Neural cell (in vitro differentiated cells): ENCODE measurements around the gene SHMT1.

Source experiments
- EP300 ChIP-seq: fragments of 450-650 bp; conservative IDR thresholded peaks from 2 replicates; pipeline ENCODE4 v1.6.1; 2014; ENCODE audit warnings: antibody characterized with exemption, mild to moderate bottlenecking, moderate library complexity; ENCODE audit not compliant: poor library complexity, severe bottlenecking
- EZH2 ChIP-seq: fragments of 200-600, 300-800 bp; shearing (Covaris generic), sonication (generic); IDR thresholded peaks from 2 replicates; pipeline ENCODE4 v1.6.1; 2014; ENCODE audit warnings: antibody characterized with exemption, low read length, borderline replicate concordance, mild to moderate bottlenecking; ENCODE audit not compliant: insufficient read depth, poor library complexity, severe bottlenecking
- MXI1 ChIP-seq: fragments of 450-650 bp; conservative IDR thresholded peaks from 2 replicates; pipeline ENCODE4 v1.6.1; 2014; ENCODE audit warnings: antibody characterized with exemption, mild to moderate bottlenecking; ENCODE audit not compliant: poor library complexity, severe bottlenecking
- POLR2AphosphoS5 ChIP-seq: IDR thresholded peaks from 2 replicates; pipeline ENCODE4 v1.6.1; 2012
- SMC3 ChIP-seq: fragments of 450-650 bp; conservative IDR thresholded peaks from 2 replicates; pipeline ENCODE4 v1.6.1; 2014; ENCODE audit warnings: antibody characterized with exemption, mild to moderate bottlenecking, moderate library complexity; ENCODE audit not compliant: poor library complexity
- TAF1 ChIP-seq: IDR thresholded peaks from 2 replicates; pipeline ENCODE4 v1.6.1; 2012; ENCODE audit warnings: low read depth
- TF ChIP-seq, protein P1 (sequence below): fragments of 450-650 bp; IDR thresholded peaks from 2 replicates; pipeline ENCODE4 v1.5.1; 2014; ENCODE audit warnings: antibody characterized with exemption, mild to moderate bottlenecking, moderate library complexity; ENCODE audit not compliant: poor library complexity, severe bottlenecking
- TF ChIP-seq, protein P2 (sequence below): IDR thresholded peaks from 2 replicates; pipeline ENCODE4 v1.6.1; 2012; ENCODE audit warnings: borderline replicate concordance

DNA sequence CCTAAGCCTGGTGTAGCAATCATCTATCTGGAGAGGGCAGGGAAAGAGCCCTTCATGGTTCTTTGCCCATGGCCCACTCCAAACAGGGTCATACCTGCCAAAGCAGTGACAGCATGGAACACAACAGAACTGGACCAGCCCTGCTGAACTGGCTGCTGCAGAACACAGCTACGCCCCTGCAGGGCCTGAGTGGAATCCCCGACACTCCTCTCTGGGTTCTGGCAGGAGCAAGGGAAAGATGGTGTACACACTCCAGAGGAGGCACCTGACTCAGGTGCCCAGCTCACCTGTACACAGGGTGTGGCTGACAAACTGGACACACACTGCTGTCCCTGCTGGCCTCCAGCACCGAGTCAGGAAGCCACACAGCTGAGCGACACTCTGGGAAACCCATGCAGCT lies 83.1 kb downstream of the SHMT1 start:
- TF ChIP-seq, protein P1, sequence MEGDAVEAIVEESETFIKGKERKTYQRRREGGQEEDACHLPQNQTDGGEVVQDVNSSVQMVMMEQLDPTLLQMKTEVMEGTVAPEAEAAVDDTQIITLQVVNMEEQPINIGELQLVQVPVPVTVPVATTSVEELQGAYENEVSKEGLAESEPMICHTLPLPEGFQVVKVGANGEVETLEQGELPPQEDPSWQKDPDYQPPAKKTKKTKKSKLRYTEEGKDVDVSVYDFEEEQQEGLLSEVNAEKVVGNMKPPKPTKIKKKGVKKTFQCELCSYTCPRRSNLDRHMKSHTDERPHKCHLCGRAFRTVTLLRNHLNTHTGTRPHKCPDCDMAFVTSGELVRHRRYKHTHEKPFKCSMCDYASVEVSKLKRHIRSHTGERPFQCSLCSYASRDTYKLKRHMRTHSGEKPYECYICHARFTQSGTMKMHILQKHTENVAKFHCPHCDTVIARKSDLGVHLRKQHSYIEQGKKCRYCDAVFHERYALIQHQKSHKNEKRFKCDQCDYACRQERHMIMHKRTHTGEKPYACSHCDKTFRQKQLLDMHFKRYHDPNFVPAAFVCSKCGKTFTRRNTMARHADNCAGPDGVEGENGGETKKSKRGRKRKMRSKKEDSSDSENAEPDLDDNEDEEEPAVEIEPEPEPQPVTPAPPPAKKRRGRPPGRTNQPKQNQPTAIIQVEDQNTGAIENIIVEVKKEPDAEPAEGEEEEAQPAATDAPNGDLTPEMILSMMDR, result no peak
- TF ChIP-seq MXI1 (no peak), POLR2AphosphoS5 (no peak), TAF1 (no peak), EZH2 (no peak), EP300 (no peak), SMC3 (no peak)
- TF ChIP-seq, protein P2, sequence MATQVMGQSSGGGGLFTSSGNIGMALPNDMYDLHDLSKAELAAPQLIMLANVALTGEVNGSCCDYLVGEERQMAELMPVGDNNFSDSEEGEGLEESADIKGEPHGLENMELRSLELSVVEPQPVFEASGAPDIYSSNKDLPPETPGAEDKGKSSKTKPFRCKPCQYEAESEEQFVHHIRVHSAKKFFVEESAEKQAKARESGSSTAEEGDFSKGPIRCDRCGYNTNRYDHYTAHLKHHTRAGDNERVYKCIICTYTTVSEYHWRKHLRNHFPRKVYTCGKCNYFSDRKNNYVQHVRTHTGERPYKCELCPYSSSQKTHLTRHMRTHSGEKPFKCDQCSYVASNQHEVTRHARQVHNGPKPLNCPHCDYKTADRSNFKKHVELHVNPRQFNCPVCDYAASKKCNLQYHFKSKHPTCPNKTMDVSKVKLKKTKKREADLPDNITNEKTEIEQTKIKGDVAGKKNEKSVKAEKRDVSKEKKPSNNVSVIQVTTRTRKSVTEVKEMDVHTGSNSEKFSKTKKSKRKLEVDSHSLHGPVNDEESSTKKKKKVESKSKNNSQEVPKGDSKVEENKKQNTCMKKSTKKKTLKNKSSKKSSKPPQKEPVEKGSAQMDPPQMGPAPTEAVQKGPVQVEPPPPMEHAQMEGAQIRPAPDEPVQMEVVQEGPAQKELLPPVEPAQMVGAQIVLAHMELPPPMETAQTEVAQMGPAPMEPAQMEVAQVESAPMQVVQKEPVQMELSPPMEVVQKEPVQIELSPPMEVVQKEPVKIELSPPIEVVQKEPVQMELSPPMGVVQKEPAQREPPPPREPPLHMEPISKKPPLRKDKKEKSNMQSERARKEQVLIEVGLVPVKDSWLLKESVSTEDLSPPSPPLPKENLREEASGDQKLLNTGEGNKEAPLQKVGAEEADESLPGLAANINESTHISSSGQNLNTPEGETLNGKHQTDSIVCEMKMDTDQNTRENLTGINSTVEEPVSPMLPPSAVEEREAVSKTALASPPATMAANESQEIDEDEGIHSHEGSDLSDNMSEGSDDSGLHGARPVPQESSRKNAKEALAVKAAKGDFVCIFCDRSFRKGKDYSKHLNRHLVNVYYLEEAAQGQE, result no peak
